SK-N-MC (cell line): ENCODE results near the gene DPM2.
A peak's percentile ranks its signal among the peaks of the same experiment; 100 is the strongest.

Experiments
- DNase-seq: peaks from one replicate; pipeline ENCODE4 v3.0.0-alpha.2; 2011; ENCODE audit warnings: low read depth, low spot score
- H3K27ac ChIP-seq: fragments of 200-600 bp; sonication (generic); 2 replicates; pipeline ENCODE4 v1.5.1; 2016; ENCODE audit warnings: mixed run types
- H3K36me3 ChIP-seq: fragments of 200-600 bp; sonication (generic); 2 replicates; pipeline ENCODE4 v1.6.1; 2017; ENCODE audit warnings: antibody characterized with exemption, low read length, mixed read lengths; ENCODE audit not compliant: insufficient read depth
- H3K4me3 ChIP-seq: fragments of 200-600 bp; sonication (generic); 2 replicates; pipeline ENCODE4 v1.5.1; 2016
- H3K9ac ChIP-seq: fragments of 200-600 bp; sonication (generic); 2 replicates; pipeline ENCODE4 v1.8.0; 2017; ENCODE audit warnings: mixed run types, mixed read lengths; ENCODE audit not compliant: insufficient read length
- H3K9me3 ChIP-seq: fragments of 200-600 bp; sonication (generic); 2 replicates; pipeline ENCODE4 v1.6.1; 2017; ENCODE audit warnings: low read depth, mild to moderate bottlenecking, antibody characterized with exemption, low read length, moderate library complexity, mixed read lengths
- EZH2 ChIP-seq: fragments of 200-600 bp; sonication (generic); IDR thresholded peaks from one replicate; pipeline ENCODE4 v1.6.1; 2017; ENCODE audit warnings: antibody characterized with exemption
- FOXP2 ChIP-seq: optimal IDR thresholded peaks from 2 replicates; pipeline ENCODE3; 2011; ENCODE audit warnings: mild to moderate bottlenecking, moderate library complexity; ENCODE audit not compliant: insufficient read depth; ENCODE audit errors: extremely low read length, control extremely low read depth
- POLR2AphosphoS5 ChIP-seq: IDR thresholded peaks from 2 replicates; pipeline ENCODE4 v1.6.1; 2012; ENCODE audit warnings: mild to moderate bottlenecking, low read depth, low read length, borderline replicate concordance

DPM2 gene

GRCh38 chr9:127928676-127929624, 8.7 kb downstream of the DPM2 start:
- no peak overlapping the region for H3K4me3 ChIP-seq
- no peak overlapping the region for H3K27ac ChIP-seq
- no peaks in the 10 kb centered on the region for H3K9me3 ChIP-seq
- no peak overlapping the region for H3K9ac ChIP-seq
- TF ChIP-seq POLR2AphosphoS5 (no peak), FOXP2 (no peak), EZH2 (no peak)
- no peak for DNase-seq
- H3K36me3 ChIP-seq: no peaks in the 10 kb centered on the region

- Histone ChIP-seq H3K4me3 (no peak overlapping the region), H3K36me3 (no peaks in the 10 kb centered on the region), H3K27ac (no peak overlapping the region), H3K9ac (no peak overlapping the region), H3K9me3 (no peaks in the 10 kb centered on the region)
- TF ChIP-seq EZH2: no peak
- no peak for TF ChIP-seq POLR2AphosphoS5
- no peak for TF ChIP-seq FOXP2
- DNase-seq: no peak
These were observed 9.5 kb downstream of the DPM2 start for GRCh38 chr9:127927988-127928675.

GRCh38 chr9:127927201-127927987, 10.3 kb downstream of the DPM2 start:
- Histone ChIP-seq H3K4me3 (0 out of 2 replicates have a peak overlapping the region, but pooled peaks have one; percentile 9), H3K36me3 (no peaks in the 10 kb centered on the region), H3K9ac (no peak overlapping the region), H3K9me3 (no peaks in the 10 kb centered on the region), H3K27ac (no peak overlapping the region)
- no peak for DNase-seq
- no peak for TF ChIP-seq EZH2
- no peak for TF ChIP-seq FOXP2
- TF ChIP-seq POLR2AphosphoS5: no peak

- H3K4me3 ChIP-seq: 0 out of 2 replicates have a peak overlapping the region, but pooled peaks have one; percentile 9
- no peak overlapping the region for H3K9ac ChIP-seq
- H3K27ac ChIP-seq: no peak overlapping the region
- DNase-seq: no peak
- H3K36me3 ChIP-seq: no peaks in the 10 kb centered on the region
- TF ChIP-seq EZH2 (no peak), POLR2AphosphoS5 (no peak), FOXP2 (no peak)
- no peaks in the 10 kb centered on the region for H3K9me3 ChIP-seq
These were observed 10.8 kb downstream of the DPM2 start for GRCh38 chr9:127926906-127927200.

- Histone ChIP-seq H3K4me3 (no peak overlapping the region), H3K9me3 (no peaks in the 10 kb centered on the region), H3K27ac (no peak overlapping the region), H3K36me3 (no peaks in the 10 kb centered on the region), H3K9ac (no peak overlapping the region)
- DNase-seq: no peak
- no peak for TF ChIP-seq POLR2AphosphoS5
- no peak for TF ChIP-seq FOXP2
- TF ChIP-seq EZH2: no peak
These were observed 11.4 kb downstream of the DPM2 start for GRCh38 chr9:127925959-127926905.

GRCh38 chr9:127924736-127925444, 12.8 kb downstream of the DPM2 start:
- no peak overlapping the region for H3K4me3 ChIP-seq

GRCh38 chr9:127923771-127924170, 13.9 kb downstream of the DPM2 start:
- no peak for DNase-seq
- H3K36me3 ChIP-seq: no peaks in the 10 kb centered on the region
- no peaks in the 10 kb centered on the region for H3K9me3 ChIP-seq
- no peak overlapping the region for H3K4me3 ChIP-seq
- H3K9ac ChIP-seq: no peak overlapping the region
- no peak overlapping the region for H3K27ac ChIP-seq
- TF ChIP-seq POLR2AphosphoS5 (no peak), FOXP2 (no peak), EZH2 (no peak)

More at GRCh38 chr9:127924736-127925444, 12.8 kb downstream of the DPM2 start:
- TF ChIP-seq FOXP2 (no peak), EZH2 (no peak), POLR2AphosphoS5 (no peak)
- Histone ChIP-seq H3K9ac (no peak overlapping the region), H3K36me3 (no peaks in the 10 kb centered on the region), H3K9me3 (no peaks in the 10 kb centered on the region), H3K27ac (no peak overlapping the region)
- DNase-seq: no peak
